HEK293T (cell line): ENCODE data around the gene SQSTM1.

ENCODE experiments used
- ARNT ChIP-seq: fragments of 450-650 bp; IDR thresholded peaks from 2 replicates; pipeline ENCODE4 v1.6.1; 2017; ENCODE audit warnings: mild to moderate bottlenecking
- BHLHE40 ChIP-seq: fragments of 450-650 bp; IDR thresholded peaks from 2 replicates; pipeline ENCODE4 v1.6.1; 2016; ENCODE audit warnings: mild to moderate bottlenecking, moderate library complexity, borderline replicate concordance
- CTBP1 ChIP-seq: fragments of 450-650 bp; IDR thresholded peaks from 2 replicates; pipeline ENCODE4 v1.6.1; 2016; ENCODE audit warnings: borderline replicate concordance
- FOXA1 ChIP-seq: fragments of 450-650 bp; IDR thresholded peaks from 2 replicates; pipeline ENCODE4 v1.6.1; 2016; ENCODE audit warnings: mild to moderate bottlenecking
- FOXK2 ChIP-seq: fragments of 450-650 bp; IDR thresholded peaks from 2 replicates; pipeline ENCODE4 v1.6.1; 2016; ENCODE audit warnings: mild to moderate bottlenecking
- FOXM1 ChIP-seq: fragments of 450-650 bp; IDR thresholded peaks from 2 replicates; pipeline ENCODE4 v1.6.1; 2017; ENCODE audit warnings: mild to moderate bottlenecking, borderline replicate concordance
- HDGF ChIP-seq: fragments of 450-650 bp; IDR thresholded peaks from 2 replicates; pipeline ENCODE4 v1.6.1; 2017; ENCODE audit warnings: antibody characterized with exemption, borderline replicate concordance
- L3MBTL2 ChIP-seq: fragments of 450-650 bp; conservative IDR thresholded peaks from 2 replicates; pipeline ENCODE4 v1.6.1; 2016; ENCODE audit warnings: mild to moderate bottlenecking
- PKNOX1 ChIP-seq: fragments of 450-650 bp; IDR thresholded peaks from 2 replicates; pipeline ENCODE4 v1.6.1; 2016
- SUZ12 ChIP-seq: fragments of 450-650 bp; IDR thresholded peaks from 2 replicates; pipeline ENCODE4 v1.6.1; 2016; ENCODE audit warnings: mild to moderate bottlenecking
- TARDBP ChIP-seq: fragments of 450-650 bp; IDR thresholded peaks from 2 replicates; pipeline ENCODE4 v1.6.1; 2016

GRCh38 chr5:179816796-179817469 lies 3.8 kb upstream of the SQSTM1 start:
- no peak for TF ChIP-seq PKNOX1
- TF ChIP-seq FOXM1 = no peak
- no peak for TF ChIP-seq FOXA1
- no peak for TF ChIP-seq ARNT
- TF ChIP-seq L3MBTL2 = no peak
- no peak for TF ChIP-seq CTBP1
- no peak for TF ChIP-seq SUZ12
- no peak for TF ChIP-seq BHLHE40
- TF ChIP-seq FOXK2 = no peak
- no peak for TF ChIP-seq HDGF
- no peak for TF ChIP-seq TARDBP
